GM10266 (cell line): ENCODE results near the gene TTC3.
A peak's percentile ranks its signal among the peaks of the same experiment; 100 is the strongest.

Experiments used
- DNase-seq: peaks from one replicate; pipeline ENCODE4 v3.0.0; 2012; ENCODE audit errors: extremely low spot score
- CTCF ChIP-seq: IDR thresholded peaks from 2 replicates; pipeline ENCODE4 v1.5.1; 2012; ENCODE audit warnings: mild to moderate bottlenecking, low read depth; ENCODE audit not compliant: control insufficient read depth, insufficient read depth; ENCODE audit errors: missing control alignments

TTC3 gene

GRCh38 chr21:37232274-37233018 is 159.4 kb downstream of the TTC3 start:
- no peak for TF ChIP-seq CTCF
- DNase-seq = peak; percentile 69

- DNase-seq = no peak
Observed at GRCh38 chr21:37233551-37234146, 160.6 kb downstream of the TTC3 start.

GRCh38 chr21:37237346-37237745 is 164.3 kb downstream of the TTC3 start:
- TF ChIP-seq CTCF = no peak
- no peak for DNase-seq

More at GRCh38 chr21:37233551-37234146, 160.6 kb downstream of the TTC3 start:
- TF ChIP-seq CTCF = no peak

- TF ChIP-seq CTCF = no peak
- no peak for DNase-seq
Observed at GRCh38 chr21:37237764-37238163, 164.7 kb downstream of the TTC3 start.

GRCh38 chr21:37240978-37241377 is 167.9 kb downstream of the TTC3 start:
- TF ChIP-seq CTCF = no peak
- no peak for DNase-seq

- TF ChIP-seq CTCF = no peak
- DNase-seq = no peak
Observed at GRCh38 chr21:37241426-37241825, 168.4 kb downstream of the TTC3 start.

- no peak for TF ChIP-seq CTCF
- DNase-seq = no peak
Observed at GRCh38 chr21:37243961-37244360, 170.9 kb downstream of the TTC3 start.
